Stimulated activated CD8-positive, alpha-beta memory T cell treated with anti-CD3 and anti-CD28 coated beads, Interleukin-12 subunit alpha, Interleukin-12 subunit beta, amount 100 ng/mL, for 24 hours (primary cell): ENCODE data around the gene CASP8.
"Not testable (repeated sequence)": the region's sequence is repeated elsewhere in the genome, so short reads cannot be mapped to it uniquely, and the experiment has no call there.

ENCODE experiments used
- DNase-seq: peaks from one replicate; pipeline ENCODE4 v3.0.0-alpha.2; 2020; ENCODE audit errors: extremely low read depth

CASP8 gene

DNA sequence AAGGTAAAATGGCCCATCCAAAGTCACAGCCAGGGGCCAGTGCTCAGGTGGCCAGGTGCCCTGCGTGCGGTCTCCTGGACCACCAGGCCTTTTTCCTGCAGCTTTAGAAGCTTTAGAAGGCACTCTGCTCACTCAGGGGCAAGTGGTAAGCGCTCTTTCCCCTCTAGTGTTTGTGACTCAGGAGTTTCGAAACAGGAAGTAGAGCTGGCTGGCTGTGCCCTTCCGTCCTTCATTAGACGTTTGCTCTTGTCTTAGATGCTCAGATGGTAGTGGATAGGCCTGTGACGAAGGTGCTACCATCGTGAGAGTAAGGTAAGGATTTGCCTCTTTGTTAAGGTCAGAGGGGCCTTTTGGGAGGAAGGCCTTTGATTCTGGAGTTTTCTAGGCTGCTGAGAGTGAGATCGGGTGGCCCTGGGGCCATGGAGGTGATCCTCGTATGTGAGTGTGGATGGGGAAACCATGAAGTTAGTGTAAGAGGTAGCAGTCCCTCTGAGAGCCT, at the start of gene CASP8:
Gene CASP8, plus strand, starts transcription at position 235 of the 499 bp plus-strand sequence. CDS start 5,951 bp downstream, outside the sequence.
- DNase-seq, result no peak

DNA sequence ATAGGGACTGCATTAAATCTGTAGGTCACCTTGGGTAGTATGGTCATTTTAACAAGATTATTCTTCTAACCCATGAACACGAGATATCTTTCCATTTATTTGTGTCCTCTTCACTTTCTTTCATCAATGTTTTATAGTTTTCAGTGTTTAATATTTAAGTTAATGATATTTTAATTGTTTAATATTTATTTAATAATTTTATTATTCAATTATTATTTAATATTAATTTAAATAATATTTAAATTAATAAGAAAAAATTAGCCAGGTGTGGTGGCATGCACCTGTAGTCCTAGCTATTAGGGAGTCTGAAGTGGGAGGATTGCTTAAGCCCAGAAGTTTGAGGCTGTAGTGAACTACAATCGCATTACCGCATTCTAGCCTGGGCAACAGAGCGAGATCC, 44.4 kb upstream of the CASP8 start:
- DNase-seq, result no peak

DNA sequence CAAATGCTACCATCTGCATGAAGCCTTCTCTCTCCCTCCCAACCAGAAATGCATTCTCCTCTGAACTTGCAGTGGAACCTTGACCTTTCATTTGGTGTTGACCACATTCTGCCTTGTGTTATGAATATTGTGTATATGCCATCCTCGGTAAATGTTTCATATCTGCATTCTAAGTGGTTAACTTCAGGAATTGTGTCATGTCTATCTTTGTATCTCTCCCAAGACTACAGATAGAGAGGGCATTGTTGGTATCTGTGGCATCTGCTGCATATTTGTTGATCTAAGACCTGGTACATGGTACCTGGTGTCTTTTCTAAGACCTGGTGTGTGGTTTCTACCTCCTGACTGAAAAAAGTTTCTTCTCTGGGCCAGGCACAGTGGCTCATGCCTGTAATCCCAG, 43.4 kb upstream of the CASP8 start:
- no peak for DNase-seq

DNA sequence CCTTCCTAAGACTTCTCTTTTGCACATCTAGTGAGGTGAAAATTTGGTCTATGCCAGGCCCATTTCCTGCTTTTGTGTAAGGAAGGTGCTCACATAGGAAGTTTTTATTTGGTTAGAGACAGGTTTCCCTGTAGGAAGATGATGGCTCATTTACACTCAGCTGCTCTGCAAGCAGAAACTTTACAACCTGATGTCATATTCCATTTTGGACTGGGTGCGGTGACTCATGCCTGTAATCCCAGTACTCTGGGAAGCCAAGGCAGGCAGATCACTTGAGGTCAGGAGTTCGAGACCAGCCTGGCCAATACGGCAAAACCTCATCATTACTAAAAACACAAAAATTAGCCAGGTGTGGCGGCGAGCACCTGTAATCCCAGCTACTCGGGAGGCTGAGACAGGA, 41.6 kb upstream of the CASP8 start:
- no peak for DNase-seq

DNA sequence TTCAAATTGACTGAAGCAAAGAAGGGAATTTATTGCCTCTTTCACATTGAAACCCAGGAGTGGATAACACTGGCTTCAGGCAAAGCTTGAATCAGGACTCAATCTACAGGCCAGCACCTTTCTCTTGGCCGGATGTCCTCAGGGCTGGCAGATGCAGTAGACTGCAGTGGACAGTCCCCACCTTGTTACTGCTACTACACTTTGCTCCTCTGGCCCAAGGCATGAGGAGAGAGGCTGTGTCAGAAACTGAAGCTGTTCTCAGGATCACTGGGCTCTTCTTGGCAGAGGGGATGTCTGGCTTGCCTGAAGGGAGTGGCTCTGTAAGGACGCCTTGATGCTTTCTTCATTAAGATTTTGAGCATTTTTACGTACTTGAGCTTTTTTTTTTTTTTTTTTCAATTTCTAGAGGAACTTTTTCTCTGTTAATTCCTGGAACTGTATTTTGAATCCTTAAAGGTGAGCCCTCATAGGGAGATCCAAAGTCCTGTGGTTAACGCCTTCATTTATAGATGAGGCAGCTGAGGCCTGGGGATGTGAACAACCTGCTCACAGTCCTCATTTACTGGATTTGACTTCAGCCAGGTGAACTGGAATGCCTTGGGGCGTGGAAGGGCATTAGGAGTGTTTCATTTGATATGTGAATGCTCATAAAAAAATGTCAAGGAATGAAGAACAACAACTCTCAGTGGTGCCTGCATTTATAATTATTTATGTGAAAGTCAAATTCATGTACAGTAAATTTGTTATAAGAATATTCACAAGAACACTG, 40.8 kb upstream of the CASP8 start:
- no peak for DNase-seq

DNA sequence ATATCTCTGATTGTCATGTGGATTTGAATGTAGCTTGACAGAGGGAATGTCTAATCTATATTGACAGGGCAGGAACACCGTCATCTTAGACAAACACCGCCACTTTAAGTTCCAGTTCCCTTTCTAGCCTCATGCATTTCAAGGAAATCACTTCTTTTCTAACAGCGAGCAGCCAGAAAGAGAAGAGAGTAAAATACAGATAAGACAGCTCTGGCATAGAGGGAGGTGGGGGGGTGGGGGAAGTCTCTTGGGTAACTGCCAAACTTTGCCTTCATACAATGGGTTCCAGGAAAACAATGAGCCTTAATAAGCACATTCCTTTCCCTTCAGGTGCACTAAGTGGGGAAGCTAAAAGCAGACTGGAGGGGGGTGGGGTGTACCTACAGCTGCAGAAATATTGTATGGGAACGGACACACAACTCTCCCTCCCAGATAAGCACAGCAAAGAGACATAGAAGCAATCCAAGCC, 40.2 kb upstream of the CASP8 start:
- no peak for DNase-seq

DNA sequence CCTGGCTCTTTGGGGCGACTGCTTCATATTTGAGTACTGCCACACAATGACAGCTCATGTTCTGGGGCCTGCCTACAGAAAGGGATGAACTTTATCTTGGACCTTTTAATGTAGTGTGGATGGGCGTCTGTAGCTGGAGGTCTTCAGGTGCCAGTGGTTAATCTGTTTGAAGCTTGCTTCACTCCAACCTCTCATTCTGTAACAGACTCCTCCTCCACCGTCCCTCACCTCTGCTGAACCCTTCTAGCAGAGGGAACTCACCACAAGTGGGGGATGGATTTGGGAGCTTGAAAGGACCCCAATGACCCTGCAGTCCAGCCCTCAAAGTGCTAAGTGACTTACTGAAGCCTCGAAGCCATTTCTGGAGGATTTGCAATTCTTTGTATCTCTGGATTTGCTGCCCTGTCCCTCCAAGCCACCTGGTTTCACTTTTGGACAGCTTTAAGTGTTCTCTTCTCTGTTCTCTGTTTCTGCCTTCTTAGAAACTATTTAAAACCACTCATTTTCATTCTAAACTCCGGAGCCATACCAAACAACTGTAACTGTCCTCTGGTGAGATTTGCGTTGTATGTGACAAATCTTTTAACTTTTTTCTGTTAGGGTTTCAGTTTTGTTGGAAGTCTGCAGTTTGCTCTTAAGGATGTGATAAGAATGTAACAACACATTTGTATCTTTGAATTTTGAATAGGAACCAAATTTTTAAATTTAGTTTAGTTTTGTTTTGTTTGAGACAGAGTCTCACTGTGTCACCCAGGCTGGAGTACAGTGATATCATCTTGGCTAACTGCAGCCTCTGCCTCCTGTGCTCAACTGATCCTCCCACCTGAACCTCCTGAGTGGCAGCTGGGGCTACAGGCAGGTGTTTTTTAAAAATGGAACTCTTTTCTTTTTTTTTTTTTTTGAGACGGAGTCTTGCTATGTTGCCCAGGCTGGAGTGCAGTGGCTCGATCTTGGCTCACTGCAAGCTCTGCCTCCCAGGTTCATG, 37.0 kb upstream of the CASP8 start:
- no peak for DNase-seq

DNA sequence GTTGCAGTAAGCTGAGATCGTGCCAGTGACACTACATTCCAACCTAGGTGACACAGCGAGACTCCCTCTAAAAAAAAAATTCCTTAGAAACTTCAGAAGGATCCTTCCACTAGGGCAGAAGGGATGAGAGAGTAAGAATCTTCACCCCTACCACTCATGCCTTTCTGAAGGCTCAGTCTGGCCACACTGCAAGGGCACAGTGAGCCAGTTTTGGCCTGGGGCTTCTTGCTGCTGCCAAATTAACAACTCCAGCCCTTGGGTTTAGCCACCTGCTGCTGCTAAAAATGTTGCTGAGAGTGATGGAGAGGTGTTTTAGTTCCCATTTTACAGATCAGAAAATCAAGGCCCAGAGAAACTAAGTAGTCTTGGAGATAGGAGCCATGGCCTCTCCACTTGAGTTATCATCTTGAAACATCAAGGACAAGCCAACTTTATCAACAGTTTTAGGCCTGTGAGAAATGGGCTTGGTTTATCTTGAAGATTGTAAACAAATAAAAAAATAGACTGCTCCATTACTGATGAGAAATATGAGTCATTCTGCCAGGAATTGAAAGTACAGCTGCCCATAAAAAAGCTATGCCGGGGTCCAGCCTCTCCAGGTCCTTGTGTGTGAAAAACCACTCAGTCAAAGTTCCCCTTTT, 31.9 kb upstream of the CASP8 start:
- no peak for DNase-seq

DNA sequence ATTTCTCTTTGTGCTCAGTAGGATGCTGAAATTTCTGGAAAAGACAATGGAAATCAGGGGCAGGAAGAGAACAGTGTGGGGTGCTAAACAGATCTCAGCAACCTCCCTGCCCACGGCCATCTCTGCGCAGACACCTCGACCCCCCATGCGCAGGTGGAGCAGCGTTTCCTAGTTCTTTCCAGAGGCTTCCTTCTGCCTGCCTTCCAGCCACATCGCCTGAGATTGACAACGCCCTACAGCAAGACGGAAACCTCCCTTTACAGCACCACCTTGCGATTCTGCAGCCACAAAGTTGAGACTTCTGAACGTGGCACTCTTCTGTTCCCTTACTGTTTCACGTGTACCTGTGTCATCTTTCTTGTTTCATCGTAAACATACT, 31.4 kb upstream of the CASP8 start:
- DNase-seq, result no peak

DNA sequence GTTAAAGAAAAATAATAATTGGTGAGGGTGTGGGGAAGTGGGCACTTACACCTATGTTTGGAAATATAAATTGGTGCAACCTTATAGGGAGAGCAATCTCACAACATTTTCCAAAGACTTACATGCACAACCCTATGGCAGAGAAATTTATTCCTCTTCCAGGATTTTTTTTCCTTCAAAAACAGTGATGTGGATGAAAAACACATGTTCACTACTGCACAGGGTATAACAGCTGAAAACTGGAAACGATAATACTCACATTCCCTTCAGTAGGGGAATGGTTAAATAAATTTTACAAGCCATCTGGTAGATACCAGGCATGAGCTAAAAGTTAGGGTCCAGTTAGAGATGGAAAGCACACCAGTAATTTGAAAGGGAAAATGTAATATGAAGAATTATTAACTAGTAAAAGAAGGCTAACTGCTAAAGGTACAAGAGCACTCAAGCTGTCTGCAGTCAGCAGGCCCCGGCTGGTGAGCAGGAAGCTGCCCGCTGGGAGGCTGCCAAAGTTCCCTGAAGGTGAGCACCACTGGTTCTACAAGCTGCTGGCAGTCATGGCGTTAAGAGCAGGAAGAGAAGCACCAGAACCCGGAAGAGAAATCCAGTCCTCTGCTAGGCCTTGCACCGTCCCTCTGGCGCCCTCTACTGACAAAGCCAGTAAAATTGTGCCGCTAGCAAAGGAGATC, 28.4 kb upstream of the CASP8 start:
- peak; percentile 75 for DNase-seq

DNA sequence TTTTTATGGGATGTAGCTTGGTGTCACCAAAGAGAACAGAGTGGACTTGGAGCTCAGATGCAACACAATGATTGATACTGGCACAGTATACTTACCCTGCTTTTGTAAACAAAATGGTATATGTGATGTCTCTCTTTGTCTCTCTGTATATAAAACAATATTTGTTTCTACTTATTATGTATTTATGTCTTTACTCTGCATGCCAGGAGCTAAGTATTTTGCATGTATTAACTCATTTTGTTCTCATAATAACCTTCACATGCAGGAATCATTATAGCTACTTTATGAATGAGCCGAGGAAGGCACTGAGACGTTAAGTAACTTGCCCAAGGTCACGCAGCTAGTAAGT, 27.9 kb upstream of the CASP8 start:
- DNase-seq, result no peak

DNA sequence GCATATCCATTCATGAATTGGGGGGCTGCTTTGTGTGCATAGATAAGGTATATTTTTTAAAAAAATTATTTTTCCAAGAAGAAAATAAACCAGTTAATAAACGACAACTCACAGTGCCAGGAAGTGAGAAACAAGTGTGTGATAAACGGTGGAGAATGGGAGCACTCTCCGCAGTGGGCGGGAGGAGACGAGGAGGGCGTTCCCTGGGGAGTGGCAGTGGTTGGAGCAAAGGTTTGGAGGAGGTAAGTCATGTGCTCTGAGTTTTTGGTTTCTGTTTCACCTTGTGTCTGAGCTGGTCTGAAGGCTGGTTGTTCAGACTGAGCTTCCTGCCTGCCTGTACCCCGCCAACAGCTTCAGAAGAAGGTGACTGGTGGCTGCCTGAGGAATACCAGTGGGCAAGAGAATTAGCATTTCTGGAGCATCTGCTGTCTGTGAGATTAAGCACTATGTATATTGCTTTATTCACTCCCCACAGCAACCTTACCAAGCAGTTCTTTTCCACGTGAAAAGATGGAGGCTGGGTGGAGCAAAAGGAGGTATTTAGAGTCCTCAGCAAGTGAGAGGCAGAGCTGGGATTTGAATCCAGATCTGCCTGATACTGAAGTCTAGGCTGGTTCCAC, 27.0 kb upstream of the CASP8 start:
- DNase-seq, result peak; percentile 68

DNA sequence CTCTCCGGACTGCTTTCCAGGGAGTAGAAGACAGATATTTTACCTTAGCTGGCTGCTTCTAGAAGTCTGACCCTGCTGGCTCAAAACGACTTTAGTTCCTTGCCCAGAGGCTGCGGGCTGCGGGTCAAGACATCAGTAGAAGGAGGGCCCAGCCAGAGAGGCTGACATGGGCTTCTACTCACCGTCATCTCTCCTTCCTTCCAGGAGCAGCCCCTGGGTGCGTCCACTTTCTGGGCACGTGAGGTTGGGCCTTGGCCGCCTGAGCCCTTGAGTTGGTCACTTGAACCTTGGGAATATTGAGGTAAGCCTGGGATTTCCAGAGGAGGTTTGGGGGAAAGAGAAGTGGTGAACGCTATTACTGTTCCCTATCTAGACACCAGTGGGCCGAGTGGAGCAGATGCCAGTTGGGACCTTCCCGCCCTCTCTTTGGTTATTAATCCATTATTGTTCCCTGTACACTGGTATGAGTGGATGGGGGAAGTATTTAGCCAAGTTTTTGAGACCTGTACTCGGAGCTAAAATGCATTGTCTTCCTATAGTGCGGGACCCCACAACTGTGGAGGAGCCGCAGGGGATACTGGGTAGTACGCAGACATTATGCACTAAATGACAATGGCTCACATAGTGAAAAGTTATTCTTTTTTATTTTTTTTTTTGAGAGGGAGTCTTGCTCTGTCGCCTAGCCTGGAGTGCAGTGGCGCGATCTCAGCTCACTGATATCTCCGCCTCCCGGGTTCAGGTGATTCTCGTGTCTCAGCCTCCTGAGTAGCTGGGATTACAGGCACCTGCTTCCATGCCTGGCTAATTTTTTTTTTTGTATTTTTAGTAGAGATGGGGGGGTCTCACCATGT, 26.3 kb upstream of the CASP8 start:
- no peak for DNase-seq

DNA sequence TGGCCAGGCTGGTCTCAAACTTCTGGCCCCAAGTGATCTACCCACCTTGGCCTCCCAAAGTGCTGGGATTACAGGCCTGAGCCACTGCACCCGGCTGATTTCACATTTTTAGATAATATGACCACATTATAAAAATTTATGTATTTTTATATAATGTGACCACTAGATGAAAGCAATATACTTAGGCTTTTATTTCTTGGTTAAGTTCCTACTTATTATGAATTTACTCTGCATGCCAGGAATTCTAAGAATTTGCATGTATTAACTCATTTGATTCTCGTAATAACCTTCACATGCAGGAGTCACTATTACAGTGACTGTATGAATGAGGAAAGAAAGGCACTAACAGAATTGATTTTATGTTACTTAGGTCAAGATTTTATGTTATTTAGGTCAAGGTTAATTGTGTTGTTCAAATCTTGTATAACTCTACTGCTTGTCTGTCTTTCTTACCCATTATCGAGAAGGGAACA, 25.6 kb upstream of the CASP8 start:
- no peak for DNase-seq

DNA sequence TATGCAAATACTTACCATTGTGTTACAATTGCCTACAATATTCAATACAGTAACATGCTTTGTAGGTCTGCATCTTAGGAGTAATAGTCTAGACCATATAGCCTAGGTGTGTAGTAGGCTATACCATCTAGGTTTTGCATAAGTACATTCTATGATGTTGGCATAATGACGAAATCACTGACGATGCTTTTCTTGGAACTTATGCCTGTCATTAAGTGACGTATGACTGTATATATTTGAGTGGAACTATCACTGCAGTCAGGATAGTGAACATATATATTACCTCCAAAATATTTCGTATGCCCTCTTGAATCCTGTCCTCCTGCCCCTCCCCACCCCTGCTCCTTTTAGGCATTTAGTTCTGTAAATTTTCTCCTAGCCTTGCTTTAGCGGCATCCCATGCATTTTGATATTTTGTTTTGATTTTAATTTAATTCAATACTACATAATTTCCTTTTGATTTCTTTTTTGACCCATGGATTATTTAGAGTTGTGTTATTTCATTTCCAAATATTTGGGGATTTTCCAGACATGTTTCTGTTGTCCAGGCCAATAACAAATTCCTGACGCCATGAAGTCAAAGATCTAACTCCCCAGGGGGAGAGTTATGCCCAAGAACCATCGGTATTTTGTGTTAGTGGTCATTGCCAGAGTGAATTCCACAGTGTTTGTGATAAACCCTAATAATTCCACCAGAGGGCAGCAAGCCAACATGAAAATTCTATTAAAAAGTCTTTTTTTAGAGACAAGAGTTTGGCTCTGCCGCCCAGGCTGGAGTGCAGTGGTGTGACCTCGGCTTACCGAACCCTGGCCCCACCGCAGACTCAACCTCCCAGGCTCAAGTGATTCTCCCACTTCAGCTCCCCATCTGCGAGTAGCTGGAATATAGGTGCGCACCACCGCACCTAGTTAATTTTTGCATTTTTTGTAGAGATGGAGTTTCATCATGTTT, 24.2 kb upstream of the CASP8 start:
- no peak for DNase-seq

DNA sequence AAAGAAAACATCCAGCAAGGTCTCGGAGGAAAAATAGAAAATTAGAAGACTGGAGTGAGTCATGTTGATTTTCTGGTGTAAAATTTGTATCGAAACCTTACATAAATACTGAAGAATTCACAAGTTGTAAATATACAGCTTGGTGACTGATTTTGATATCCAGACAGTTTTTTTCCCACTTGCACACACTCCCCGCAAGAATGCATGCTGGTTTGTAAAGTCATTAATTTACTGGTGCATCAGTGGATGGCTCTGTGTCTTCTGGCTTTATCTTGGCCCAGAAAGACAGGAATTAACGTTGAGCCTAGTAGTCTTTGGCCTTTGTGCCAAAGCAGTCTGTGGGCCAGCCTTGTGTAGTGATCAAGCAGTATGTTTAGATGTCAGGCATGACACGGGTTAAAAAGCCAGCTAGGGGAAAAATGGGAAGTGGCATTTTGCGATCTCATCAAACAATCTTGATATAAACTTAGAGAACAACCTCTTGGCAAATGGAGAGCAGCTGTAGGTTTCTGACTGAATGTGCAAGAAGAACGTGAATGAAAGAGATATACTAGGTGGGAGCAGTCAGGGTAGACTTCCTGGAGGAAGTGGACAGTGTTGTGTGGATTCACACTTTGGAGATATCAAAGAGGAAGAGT, 22.7 kb upstream of the CASP8 start:
- no peak for DNase-seq

DNA sequence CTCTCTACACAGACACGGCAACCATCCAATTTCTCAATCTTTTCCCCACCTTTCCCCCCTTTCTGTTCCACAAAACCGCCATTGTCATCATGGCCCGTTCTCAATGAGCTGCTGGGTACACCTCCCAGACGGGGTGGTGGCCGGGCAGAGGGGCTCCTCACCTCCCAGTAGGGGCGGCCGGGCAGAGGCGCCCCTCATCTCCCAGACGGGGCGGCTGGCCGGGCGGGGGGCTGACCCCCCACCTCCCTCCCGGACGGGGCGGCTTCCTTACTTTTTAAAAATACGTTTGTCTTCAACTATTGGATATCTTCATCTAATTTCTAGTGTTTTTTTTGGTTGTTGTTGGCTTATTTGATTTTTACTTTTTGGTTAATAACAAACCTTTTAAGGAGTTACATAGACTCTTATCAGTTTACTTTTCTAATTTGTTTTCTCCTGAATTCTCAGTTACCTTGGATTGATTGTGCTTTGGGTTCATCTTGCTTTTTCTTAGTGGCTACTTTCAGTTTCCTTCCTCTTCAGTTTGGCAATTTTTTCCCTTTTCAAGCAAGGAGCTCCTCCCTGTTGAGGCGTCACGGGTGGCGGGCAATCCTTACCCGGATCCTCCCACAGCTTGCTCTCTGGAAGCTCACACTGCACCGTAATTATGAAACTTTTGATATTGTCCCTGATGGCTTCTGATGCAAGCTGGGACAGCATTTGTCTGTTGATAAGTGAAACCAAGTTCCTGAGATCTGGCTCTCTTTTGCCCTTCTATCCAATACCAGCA, 21.0 kb upstream of the CASP8 start:
- DNase-seq, result not testable (repeated sequence)
